ENCODE data around the gene SCART1. TPM values are rescaled to one million over a fixed set of nuclear protein-coding genes. Genes with fewer than 3 reads are reported as not detected.
"Not testable (repeated sequence)": the region's sequence is repeated elsewhere in the genome, so short reads cannot be mapped to it uniquely, and the experiment has no call there.

The SCART1 gene
- total RNA-seq, 2 donors from 2014 or later, result 2.1 to 3.9 TPM

- intact Hi-C loops (cut with DNase I, micrococcal nuclease); ATAC-seq; DNase-seq: not testable (repeated sequence)
Observed at GRCh38 chr10:133429571-133429970, 24.2 kb upstream of the SCART1 start.

GRCh38 chr10:133431888-133432613 is 21.7 kb upstream of the SCART1 start:
- intact Hi-C loops (cut with DNase I, micrococcal nuclease); DNase-seq: not testable (repeated sequence)
- peak; percentile 20 for ATAC-seq

- ATAC-seq; DNase-seq; intact Hi-C loops (cut with DNase I, micrococcal nuclease): not testable (repeated sequence)
Observed at GRCh38 chr10:133432789-133433188, 21.0 kb upstream of the SCART1 start.

GRCh38 chr10:133438711-133439273 is 15.0 kb upstream of the SCART1 start:
- intact Hi-C loops (cut with DNase I, micrococcal nuclease), result no loop called here
- DNase-seq, result no peak

GRCh38 chr10:133439517-133440461 is 14.0 kb upstream of the SCART1 start:
- DNase-seq, result no peak
- intact Hi-C loops (cut with DNase I, micrococcal nuclease), result no loop called here
- no peak for ATAC-seq

More at GRCh38 chr10:133438711-133439273, 15.0 kb upstream of the SCART1 start:
- ATAC-seq, result peak; percentile 56

GRCh38 chr10:133440633-133441285 is 13.0 kb upstream of the SCART1 start:
- no peak for ATAC-seq
- no peak for DNase-seq
- intact Hi-C loops (cut with DNase I, micrococcal nuclease), result no loop called here

- not testable (repeated sequence) for DNase-seq
Observed at GRCh38 chr10:133441356-133441755, 12.4 kb upstream of the SCART1 start.

GRCh38 chr10:133441780-133442179 is 12.0 kb upstream of the SCART1 start:
- no peak for ATAC-seq
- intact Hi-C loops (cut with DNase I, micrococcal nuclease), result no loop called here
- DNase-seq, result no peak

More at GRCh38 chr10:133441356-133441755, 12.4 kb upstream of the SCART1 start:
- intact Hi-C loops (cut with DNase I, micrococcal nuclease); ATAC-seq: not testable (repeated sequence)

- DNase-seq, result no peak
- intact Hi-C loops (cut with DNase I, micrococcal nuclease), result no loop called here
Observed at GRCh38 chr10:133442191-133442966, 11.4 kb upstream of the SCART1 start.

GRCh38 chr10:133442967-133443924 is 10.5 kb upstream of the SCART1 start:
- intact Hi-C loops (cut with DNase I, micrococcal nuclease), result no loop called here
- DNase-seq, result no peak
- ATAC-seq, result no peak

More at GRCh38 chr10:133442191-133442966, 11.4 kb upstream of the SCART1 start:
- ATAC-seq, result no peak

GRCh38 chr10:133444342-133445267 is 9.1 kb upstream of the SCART1 start:
- ATAC-seq (no peak), DNase-seq (no peak)
- intact Hi-C loops (cut with DNase I, micrococcal nuclease), result no loop called here

- no peak for ATAC-seq
- DNase-seq, result no peak
- intact Hi-C loops (cut with DNase I, micrococcal nuclease), result no loop called here
Observed at GRCh38 chr10:133445268-133445732, 8.4 kb upstream of the SCART1 start.

GRCh38 chr10:133445751-133446708 is 7.7 kb upstream of the SCART1 start:
- DNase-seq (no peak), ATAC-seq (no peak)
- intact Hi-C loops (cut with DNase I, micrococcal nuclease), result no loop called here

GRCh38 chr10:133446979-133447378 is 6.8 kb upstream of the SCART1 start:
- intact Hi-C loops (cut with DNase I, micrococcal nuclease), result no loop called here
- DNase-seq (no peak), ATAC-seq (no peak)

GRCh38 chr10:133448120-133448519 is 5.6 kb upstream of the SCART1 start:
- ATAC-seq (no peak), DNase-seq (no peak)
- intact Hi-C loops (cut with DNase I, micrococcal nuclease), result no loop called here

Measured in left colon (tissue), 2 donors.